GM21390 (cell line): ENCODE data around the gene LHFPL6.
"Not testable (repeated sequence)": the region's sequence is repeated elsewhere in the genome, so short reads cannot be mapped to it uniquely, and the experiment has no call there.

ENCODE experiments used
- ATAC-seq: cut with Tn5 transposase; IDR thresholded peaks from one replicate; pipeline ENCODE4 v1.9.1; 2021; ENCODE audit not compliant: unreplicated experiment

Gene LHFPL6

GRCh38 chr13:39364947-39365468 is 238.0 kb downstream of the LHFPL6 start:
- no peak for ATAC-seq

DNA sequence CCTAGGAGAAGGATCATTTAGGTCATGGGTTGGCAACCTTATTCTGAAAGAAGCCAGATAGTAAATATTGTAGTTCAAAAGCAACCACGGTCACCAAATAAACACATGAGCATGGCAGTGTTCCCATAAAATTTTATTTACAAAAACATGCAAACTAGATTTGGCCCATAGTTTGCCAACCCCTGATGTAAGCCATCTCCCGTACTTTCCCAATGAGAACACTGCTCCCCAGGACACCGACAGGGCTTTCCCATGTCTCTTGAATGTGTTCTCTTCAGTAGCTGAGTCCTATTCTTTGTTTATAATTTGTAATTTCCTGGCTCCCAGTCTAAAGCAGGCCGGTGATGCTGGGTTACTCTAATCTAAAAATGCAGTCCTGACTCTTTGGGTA is 239.6 kb downstream of the LHFPL6 start:
- ATAC-seq, result no peak

DNA sequence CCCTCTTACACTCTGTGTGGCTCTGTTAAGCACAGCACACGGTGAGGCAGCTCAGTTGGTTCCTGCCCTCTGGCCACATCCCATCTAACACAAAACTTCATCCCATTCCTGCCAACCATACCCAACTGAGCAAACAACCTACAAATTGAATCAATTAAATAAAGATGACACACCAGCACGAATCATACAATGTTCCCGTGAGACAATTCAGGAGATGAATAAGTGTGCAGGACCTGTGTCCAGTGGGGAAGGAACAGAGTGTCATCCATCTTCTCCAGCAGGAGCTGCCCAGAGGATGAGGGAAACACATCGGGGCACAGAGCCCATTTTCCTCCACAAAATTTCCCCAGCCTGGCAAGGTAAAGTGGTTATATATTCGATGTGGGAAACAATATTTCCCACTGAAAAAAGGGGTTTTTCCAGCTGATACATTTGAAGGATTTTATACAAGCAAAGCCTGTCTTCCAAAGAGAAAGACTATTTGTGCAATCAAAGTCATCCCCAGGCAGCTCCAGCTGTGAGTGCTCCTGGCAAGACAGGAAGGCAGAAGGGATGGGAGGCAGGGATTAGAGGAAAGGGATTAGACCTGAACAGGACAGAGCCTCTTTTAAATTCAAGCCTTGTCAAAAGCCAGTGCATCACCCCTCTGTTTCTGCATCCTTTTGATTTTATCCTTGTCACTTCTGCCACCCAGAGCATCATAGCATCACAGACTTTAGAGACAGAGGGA is 240.2 kb downstream of the LHFPL6 start:
- no peak for ATAC-seq

DNA sequence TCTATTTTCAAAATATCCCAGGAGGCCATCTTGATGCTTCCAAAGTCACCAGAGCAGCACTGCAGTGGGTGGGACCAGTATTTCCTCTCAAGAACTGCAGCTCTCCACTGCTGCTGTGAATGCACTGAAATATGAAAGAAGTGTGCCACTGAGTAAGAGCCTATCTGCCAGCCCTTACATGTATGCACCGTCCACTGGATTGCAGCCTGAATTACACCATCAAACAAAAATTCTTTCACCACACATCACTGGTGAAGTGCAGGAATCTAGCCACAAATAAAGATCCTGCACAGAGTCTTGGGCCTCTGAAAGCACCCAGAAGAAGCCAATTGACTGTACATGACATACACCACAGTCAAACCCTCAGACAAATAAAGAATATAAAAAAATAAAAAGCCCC is 249.0 kb downstream of the LHFPL6 start:
- no peak for ATAC-seq

DNA sequence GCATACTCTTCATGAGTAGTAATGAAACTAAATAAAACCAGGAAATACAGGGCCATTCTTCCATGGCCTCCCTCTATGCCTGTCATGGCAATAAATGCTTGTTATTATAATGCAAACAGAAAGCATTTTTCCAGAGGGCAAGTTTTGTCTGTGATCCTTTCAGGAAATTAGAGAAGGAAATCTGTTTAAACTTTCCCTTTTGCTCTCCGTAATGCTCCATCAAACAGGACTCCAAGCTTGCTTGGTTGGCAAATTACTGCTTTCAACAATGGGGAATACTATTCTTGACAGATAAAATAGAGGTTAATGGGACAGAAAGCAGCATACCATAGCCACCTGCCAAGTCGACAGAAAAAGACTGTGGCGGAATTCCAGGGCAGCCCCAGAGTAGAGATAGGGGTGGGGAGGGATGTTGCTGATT is 252.5 kb downstream of the LHFPL6 start:
- no peak for ATAC-seq

- no peak for ATAC-seq
These were observed 253.5 kb downstream of the LHFPL6 start for GRCh38 chr13:39349391-39349960.

- ATAC-seq, result no peak
These were observed 254.8 kb downstream of the LHFPL6 start for GRCh38 chr13:39347926-39348901.

DNA sequence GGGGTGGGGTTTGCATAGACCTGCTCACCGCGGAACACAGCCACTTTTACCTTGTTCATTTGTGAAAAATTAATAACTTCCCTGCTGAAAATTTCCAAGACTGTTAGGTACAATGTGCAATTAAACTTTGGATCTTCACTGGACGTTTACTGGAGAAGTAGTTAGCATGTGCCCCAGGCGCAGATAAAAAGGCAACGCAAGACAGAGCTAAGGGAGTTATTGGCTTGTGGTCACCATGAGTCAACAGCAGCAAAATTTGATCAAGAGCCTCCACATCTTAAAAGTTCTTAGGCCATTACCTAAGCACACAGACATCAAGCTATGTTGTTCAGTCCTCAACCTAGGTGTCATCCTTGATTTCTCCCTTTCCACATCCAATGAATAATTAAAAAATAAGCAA is 257.0 kb downstream of the LHFPL6 start:
- ATAC-seq, result no peak

DNA sequence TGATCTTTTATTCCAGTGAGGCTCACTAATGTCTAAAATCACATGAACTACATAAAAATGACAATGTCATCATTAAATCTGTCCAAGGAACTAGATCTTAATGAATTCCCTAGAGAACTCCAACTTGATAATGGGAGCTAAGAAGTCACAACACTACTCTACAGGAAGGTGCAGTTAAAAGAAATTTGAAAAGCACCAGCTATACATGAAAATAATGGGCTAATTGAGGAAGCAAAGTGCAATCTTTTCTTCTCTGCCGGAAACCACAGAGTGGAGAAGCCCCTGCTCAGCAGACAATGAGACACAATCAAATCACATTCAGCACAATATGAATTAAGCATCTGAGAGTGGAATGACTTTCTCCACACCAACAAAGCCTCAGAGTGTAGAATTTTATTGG is 261.7 kb downstream of the LHFPL6 start:
- ATAC-seq, result no peak

DNA sequence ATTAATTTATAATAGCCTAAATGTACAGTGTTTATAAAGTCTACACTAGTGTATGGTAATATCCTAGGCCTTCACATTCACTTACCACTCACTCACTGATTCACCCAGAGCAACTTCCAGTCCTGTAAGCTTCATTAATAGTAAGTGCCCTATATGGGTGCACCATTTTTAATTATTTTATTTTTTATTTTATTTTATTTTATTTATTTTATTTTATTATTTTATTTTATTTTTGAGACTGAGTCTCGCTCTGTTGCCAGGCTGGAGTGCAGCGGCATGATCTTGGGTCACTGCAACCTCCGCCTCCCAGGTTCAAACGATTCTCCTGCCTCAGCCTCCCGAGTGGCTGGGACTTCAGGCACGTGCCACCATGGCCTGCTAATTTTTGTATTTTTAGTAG is 264.9 kb downstream of the LHFPL6 start:
- ATAC-seq, result not testable (repeated sequence)

GRCh38 chr13:39336937-39337336 is 266.1 kb downstream of the LHFPL6 start:
- ATAC-seq, result no peak

DNA sequence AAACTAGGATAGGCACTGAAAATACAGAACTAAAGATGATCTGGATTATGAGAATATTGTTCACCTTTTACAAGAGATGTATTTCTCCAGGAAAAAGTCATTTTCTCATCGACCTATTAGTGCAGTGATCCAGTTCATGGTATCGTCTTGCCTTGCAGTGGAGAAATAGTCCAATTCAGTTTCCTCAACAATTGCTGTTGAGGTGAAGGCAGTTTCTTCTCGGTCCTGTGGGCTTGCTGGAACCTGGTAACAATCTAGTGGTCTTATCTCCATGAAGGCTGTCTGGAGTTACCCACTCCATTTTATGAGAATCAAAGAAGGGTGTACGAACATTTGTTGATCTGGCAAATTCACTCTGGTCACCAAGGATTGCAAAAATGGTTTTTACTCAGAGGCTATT is 266.8 kb downstream of the LHFPL6 start:
- ATAC-seq, result no peak

DNA sequence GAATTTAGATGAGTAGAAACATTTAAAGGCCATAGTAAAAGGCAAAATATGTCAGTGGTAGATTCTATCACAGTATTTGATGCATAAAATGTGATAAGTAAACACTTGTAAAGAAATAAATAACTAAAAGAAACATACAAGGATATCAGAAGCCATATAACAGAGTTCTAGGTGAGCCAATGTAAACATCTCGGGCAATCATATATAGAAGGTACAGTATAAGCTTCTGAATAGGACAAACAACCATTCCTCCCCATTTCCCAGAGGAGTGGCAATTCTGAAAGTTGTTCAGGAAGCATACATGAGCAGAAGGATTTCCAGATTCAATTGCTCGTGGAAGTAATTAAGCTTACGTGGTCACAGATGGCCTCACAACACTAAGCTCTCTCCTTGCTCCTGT is 267.3 kb downstream of the LHFPL6 start:
- ATAC-seq, result no peak

DNA sequence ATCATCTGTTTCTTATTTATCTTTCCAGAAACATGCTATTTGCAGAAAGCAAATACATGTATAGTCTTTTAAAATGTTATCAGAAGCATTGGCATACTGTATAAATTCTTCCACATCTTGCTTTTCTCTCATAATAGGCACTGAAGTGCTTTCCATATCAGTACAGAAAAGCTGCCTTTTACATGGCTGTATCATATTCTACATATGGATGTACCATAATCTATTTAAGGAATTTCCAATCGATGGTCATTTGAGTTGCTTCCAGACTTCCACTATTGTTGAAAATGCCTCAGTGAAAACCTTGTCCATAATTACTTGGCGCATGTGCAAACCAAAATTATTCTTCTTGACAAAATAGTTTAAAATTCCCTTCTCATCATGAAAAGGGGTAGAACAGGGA is 272.5 kb downstream of the LHFPL6 start:
- ATAC-seq, result no peak

GRCh38 chr13:39329182-39329639 is 273.8 kb downstream of the LHFPL6 start:
- no peak for ATAC-seq

- ATAC-seq, result no peak
These were observed 275.9 kb downstream of the LHFPL6 start for GRCh38 chr13:39327172-39327479.

DNA sequence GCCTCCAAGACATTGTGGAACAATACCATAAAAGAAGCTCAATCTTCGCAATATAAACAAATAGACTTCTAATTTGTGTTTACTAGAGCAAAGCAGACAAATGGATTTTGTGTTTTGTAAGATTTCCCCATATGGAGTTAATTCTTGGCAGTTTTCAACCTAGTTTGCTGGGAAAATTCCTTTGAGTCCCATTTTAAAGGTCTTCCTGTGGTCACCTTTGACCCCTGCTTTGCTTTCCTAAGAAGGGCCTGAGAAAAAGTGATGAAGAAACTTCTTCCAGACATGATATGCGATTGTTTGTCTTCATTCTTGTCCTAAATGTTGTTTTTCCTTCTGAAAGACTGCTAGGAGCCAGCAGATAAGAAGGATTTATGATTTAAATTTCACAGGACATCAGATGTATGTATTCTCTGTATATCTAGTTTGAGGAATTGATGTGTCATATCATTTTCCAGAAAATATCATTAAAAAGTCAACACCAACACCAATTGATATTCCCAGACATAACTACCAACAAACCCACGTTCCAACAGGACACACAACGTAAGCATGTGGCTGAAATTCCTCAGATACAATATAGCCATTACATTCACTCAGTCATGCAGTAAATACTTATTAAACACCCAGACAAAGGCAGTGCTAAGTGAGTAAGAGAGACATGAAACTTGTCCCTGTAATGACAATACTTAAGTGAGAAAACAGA is 276.4 kb downstream of the LHFPL6 start:
- ATAC-seq, result no peak

- ATAC-seq, result no peak
These were observed 278.1 kb downstream of the LHFPL6 start for GRCh38 chr13:39324806-39325311.

DNA sequence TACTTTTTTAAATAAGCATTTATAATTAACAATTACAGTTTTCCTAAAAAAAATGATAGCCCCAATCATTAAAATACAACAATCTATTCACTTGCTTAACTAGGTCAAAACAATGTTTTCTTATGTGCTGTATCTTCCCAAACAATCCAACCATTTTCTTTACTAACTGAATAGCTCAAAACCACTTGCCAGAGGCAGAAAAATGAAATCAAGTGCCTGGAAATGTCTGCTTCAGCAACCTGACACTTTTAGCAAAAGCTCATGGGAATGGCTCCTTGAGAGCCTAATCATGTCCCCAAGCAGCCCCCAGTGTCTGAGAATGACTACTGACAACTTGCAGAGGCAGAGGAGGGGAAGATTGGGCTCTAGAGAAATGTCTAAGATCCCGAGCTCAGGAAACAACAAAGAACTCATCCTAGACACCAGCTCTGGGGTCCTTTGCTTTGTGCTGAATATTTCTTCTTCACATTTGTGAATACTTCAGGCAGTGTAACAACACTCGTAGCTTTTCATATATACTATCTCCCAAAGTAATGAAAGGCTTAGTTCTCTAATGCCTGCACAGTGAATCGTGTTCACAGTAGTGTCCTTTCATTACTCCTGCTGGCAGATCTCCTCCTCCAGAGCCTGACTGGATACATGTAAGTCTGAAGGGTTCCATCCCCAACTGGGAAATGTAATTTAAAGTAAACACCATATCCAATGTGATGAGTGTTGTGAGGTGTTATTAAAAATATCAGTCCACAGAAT is 280.0 kb downstream of the LHFPL6 start:
- no peak for ATAC-seq

DNA sequence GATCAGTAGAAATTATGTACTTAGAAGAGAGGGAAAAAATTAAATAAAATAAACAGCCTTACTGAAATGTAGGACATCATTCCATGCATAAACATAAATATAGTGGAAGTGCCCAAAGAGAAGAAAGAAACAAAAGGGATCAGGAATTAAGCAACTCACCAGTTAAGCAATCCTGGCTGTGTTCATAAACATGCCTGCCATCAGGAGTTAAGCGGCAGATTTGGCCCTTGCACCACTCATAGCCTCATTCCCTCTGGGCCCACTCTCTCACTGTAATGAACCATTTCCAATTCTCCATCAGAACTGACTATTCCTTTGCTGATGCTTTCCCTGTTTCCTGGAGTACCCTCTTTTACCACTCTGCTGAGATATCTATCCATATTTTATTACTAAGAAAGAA is 281.4 kb downstream of the LHFPL6 start:
- ATAC-seq, result no peak
